HG03575 (cell line): Measurements from ENCODE around the gene CAMK1G.

Source experiments
- ATAC-seq: cut with Tn5 transposase; IDR thresholded peaks from one replicate; pipeline ENCODE4 v1.9.1; 2021; ENCODE audit not compliant: unreplicated experiment, insufficient number of reproducible peaks, low FRiP score; ENCODE audit errors: extremely low read depth

CAMK1G gene

DNA sequence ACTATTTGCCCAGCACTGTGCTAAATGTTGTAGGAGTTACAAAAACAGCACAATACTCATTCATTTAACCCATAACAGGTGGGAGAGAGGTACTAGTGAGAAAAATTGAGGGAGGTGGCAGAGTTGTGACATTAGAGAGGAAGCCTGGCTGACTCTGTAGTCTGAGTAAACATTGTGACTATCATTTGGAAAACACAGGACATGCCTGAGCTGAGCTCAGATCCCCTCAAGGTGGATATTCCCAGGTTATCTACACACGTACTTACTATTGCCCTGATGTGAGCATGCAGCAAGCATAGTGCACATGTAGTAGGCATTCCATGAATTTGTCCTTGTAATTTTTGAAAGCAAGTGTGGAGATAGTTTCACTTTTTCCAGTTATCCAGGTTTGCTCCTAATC, 10.9 kb downstream of the CAMK1G start:
- ATAC-seq: no peak

DNA sequence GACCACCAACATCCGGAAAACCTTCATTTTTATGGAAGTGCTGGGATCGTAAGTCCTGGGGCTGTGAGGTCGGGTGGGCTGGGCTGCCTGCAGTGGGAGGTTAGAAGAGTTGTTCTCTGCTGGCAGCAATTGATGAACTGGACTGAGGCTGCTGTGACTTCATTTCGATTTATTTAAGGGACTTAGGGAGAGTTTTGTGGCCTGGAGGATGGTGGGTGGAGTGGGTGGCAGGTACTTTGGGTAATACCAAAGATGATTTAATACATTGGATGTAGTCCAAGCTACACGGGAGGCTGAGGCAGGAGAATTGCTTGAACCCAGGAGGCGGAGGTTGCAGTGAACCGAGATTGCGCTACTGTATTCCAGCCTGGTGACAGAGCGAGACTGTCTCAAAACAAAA, 11.5 kb downstream of the CAMK1G start:
- ATAC-seq: no peak

DNA sequence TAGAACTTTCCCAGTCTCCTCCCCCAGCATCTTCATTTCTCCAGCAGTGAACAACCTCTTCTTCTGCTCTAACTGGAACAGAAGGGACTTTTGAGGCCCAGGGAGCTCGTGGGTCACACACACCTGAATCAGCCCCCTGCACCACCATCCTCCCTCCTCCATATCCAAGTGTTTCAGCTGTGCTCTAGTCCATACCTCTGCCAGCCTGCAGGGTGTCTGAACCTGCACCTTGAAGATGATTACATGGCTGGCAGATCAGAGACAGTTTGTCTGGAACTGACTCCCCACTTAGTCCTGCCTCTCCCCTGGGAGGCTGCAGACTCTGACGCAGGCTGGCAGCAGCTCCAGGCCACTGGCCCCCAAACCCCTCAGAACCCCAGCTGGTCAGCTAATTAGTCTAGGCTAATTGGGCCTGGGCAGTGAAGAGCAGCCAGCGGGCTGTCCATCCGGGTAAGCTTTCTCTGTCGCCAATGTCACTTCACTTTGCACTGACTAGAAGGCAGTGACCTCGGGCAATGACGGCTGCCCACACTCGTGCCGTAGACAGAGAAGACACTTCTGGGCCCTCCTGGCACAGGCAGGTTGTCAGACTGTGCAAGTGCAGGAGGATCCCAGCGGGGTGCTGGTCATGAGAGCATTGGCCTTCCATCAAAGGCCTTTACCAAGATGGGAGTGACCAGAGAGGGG, 12.2 kb downstream of the CAMK1G start:
- no peak for ATAC-seq

DNA sequence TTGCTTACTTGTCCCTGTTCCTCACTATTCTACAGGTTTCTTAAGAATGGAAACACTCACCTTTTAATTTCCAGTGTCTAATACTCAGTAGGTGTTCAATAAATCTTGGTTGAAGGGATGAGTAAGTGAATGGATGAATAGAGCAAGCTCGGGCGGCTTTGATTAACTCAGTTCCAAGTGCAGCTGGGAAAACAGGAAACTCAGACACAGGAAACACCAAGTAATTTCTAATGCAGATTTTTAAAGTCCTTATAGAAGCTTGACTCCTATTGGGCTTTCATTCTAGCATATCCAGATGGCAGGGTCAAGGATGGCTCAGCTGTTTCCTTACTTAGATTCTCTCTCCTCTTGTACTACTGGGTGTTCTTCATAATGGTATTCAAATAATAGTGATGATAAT, 14.0 kb downstream of the CAMK1G start:
- no peak for ATAC-seq

DNA sequence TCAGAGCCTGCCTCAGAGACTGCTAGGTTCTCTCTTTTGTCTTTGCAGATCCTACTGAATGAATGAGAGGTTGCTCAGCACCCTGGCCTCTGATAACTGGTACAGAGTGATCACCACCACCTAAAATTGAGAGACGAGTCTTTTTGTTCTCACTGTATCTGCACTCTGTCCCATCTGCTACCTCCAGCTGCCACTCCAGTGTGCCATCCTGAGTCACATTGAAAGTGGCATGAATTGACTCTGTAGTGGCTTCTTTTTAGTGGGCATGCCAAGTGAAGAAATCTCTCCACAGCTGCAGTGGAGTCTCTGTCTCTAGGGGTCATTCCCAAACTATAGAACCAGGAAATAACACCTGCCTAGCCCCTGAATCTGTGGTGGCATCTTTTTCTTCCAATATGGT, 14.7 kb downstream of the CAMK1G start:
- ATAC-seq: no peak

DNA sequence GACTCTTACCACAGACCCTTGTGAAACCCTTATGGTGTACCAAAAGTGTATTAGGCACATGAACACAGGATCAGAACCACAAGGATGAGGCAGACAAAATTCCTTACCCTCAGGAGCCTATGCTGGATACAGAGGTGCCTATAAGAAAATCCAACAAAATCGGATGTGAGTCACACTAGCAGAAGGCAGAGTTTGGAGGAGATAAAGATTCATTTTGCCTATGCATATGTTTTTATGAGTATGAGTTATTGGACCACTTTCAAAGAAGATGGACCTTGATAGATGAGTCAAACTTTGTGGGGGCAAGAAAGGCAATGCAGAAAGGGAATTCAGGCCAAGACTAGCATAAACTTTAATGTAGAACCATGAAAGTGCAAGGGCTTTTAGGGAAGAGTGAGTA, 17.0 kb downstream of the CAMK1G start:
- no peak for ATAC-seq

DNA sequence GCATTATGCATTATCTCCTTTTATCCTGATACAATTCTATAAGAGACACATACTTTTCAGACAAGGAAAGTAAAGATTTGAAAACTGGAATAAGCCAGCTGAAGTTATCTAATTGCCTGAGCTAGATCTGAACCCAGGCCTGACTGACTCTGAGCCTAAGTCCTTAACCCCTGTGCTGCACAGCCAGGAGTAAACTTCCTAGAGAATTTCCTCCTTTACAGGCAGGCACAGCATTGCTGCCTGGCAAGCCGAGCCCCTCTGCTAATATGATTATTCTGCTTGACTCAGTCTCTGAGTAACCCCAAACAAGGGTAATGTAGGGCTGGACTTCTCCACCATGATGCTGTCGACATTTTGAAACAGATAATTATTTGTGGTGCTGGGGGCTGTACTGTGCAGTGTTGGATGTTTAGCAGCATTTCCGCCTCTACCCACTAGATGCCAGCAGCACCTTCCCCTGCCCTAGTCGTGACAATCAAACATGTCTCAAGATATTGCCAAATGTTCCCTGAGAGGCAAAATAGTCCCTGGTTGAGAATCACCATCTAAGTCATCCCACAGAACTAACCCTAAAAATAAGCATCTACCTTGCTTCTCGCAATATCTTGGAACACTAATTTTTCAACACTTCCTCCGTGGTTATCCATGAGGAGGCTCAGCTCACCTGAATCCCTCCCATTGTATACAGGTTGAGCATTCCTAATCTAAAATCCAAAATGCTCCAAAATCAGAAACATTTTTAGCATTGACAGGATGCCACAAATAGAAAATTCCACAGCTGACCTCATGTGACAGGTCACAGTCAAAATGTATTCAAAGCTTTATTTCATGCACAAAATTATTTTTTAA, 18.5 kb downstream of the CAMK1G start:
- no peak for ATAC-seq

DNA sequence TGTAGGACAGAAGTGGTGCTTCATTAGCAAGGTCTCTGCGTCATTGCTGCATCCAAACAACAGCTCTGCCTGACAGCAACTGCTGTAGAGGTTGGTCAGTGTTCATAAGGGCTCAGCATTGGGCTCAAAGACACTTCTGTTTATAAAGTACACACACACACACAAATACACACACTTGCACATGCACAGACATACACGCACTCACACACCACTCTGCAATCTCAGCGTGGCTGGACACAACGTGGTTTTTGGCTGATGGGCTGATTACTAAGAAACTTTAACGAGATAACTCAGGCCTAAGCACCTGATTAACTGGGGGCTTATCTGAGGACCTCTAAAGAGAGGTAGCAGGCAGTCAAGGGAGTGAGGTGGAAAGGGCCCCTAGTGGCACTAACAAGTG, 20.4 kb downstream of the CAMK1G start:
- ATAC-seq: no peak

DNA sequence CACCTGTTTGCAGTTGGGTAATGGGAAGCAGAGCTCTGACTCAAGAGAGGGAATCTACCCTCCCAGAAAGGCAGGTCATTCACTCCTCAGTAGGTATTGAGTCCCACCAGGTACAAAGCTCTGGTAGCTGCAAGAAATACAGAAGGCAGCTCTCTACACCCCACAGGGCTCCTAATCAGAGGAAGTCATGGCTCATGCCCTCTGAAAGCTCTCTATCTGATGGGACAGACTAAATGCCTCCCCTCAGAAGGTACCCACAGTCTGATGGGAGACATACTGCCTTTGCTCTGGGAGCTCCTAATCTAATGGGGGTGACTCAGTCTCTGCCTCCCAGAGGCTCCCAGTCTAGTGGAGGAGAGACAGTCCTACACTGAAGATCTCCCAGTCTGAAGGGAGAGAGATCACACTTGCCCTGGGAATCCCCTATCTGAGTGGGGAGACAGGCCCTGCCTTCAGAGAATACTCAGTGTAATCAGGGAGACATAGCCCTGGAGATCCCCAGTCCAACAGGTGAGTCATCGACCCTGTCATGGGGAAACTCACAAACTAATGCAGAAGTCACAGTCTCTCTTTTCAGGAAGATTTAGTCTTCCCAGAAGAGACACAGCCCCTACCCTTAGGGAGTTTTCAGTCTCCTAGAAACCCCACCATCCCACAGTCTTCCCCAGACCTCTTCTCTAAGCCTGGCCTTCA, 23.7 kb downstream of the CAMK1G start:
- ATAC-seq: peak; percentile 82

DNA sequence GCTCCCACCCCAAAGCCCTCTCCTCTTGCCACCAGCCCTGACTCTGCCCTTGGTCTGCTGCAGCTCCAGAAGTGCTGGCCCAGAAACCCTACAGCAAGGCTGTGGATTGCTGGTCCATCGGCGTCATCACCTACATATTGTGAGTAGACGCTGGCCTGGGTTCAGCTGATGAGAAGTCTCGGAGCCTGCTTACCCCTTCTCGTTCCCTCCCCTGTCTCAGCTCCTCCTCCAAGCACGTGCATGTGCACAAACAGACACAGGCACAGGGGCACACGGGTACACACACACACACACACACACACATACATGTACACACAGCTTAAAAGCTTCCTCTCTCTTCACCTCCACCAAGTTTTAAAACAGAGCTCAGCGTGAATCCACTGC, 24.3 kb downstream of the CAMK1G start:
- ATAC-seq: no peak

DNA sequence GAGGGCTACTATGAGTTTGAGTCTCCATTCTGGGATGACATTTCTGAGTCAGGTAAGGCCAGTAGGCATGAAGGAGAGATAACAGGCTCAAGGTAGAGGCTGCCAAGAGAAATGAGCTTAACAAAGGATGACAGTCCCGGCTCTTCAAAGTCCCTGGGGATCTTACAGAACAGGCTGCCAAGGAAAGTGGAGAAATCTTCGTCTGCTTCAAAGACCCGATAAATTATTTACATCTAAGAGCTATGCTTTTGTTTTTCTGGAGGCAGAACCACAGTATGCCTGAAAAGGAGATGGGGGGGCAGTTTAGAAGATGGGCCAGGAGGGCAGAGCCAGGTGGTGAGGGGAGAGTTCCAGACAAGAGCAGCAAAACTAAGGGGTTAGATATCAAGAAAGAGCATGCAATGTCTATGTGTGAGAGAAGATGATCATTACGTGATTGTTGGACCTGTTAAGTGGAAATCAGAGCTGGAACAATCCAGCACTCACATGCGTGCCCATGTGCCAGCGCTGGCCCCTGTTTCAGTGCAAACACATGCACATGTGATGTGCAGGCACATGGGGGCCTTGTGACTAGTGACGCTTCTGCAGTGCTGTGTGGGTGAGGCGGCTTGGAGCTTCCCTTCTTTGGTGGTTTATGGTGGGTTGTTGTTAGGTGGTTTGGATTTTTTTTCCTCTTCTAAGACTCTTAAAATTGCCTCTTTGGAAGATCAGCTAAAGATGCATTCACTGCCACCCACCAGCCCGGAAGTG, 25.7 kb downstream of the CAMK1G start:
- ATAC-seq: no peak

DNA sequence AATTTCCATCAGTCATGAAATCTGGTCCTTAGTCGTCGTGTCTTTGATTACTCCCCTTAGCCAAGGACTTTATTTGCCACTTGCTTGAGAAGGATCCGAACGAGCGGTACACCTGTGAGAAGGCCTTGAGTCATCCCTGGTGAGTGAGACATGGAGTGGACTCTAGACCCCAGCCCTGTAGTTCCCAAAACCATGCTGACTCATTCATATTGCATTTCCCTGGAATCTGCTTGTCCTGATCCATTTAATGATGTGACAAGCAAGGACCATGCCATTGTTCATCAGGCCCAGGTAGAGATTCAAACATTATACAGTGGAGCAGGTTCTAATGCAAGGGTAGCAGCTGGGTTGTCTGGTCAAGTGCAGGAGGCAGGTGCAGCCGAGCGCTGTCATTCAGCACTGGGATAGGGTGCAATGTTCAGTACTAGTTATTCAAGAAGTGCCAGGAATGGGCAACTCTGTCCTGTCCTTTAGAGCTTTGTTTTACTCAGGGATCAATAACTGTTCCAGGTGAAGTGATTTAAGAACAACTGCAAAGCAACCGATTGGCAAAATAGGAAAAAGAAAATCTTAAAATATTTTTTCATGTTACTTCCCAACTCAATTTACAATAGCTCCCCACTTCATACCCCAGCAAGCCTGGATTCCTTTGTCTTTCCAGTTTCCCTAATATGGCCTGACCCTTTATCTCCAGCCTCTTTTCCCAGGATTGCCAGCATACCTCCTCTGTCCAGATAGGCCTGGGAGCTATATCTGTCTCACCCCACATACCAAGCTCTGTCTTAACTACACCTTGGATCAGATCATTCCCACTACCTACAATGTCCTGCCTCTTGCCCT, 26.5 kb downstream of the CAMK1G start:
- no peak for ATAC-seq

DNA sequence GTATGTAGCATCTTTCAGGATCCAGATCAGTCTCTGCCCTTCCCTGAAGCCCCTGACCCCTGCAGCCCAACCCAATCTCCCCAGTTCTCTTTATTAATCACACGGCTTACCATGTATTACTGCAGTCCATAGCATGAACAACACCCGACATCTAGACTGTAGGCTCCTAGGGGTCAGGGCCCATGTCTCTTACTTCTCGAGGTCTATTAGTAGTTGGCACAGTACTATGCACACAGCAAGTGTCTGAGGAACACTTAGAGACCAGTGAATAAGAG, 27.1 kb downstream of the CAMK1G start:
- ATAC-seq: no peak

DNA sequence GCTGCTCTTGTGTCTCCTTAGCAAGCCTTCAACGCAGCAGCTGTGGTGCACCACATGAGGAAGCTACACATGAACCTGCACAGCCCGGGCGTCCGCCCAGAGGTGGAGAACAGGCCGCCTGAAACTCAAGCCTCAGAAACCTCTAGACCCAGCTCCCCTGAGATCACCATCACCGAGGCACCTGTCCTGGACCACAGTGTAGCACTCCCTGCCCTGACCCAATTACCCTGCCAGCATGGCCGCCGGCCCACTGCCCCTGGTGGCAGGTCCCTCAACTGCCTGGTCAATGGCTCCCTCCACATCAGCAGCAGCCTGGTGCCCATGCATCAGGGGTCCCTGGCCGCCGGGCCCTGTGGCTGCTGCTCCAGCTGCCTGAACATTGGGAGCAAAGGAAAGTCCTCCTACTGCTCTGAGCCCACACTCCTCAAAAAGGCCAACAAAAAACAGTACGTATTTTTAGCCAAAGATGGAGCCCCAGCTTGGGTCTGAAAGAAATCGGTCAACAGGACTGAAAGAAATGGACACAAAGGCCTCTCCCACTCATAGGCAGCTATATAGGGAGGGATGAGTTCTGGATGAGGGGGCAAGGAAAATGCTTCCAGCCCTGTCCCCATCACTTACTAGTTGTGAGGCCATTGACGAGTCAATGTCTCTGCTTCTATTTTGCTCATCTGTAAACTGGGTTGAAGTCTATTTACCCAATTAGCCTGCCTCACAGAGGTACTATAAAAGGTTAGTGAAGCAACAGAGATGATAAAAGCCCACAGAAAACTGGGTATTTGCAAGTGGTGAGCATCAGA, 28.5 kb downstream of the CAMK1G start:
- ATAC-seq: no peak

DNA sequence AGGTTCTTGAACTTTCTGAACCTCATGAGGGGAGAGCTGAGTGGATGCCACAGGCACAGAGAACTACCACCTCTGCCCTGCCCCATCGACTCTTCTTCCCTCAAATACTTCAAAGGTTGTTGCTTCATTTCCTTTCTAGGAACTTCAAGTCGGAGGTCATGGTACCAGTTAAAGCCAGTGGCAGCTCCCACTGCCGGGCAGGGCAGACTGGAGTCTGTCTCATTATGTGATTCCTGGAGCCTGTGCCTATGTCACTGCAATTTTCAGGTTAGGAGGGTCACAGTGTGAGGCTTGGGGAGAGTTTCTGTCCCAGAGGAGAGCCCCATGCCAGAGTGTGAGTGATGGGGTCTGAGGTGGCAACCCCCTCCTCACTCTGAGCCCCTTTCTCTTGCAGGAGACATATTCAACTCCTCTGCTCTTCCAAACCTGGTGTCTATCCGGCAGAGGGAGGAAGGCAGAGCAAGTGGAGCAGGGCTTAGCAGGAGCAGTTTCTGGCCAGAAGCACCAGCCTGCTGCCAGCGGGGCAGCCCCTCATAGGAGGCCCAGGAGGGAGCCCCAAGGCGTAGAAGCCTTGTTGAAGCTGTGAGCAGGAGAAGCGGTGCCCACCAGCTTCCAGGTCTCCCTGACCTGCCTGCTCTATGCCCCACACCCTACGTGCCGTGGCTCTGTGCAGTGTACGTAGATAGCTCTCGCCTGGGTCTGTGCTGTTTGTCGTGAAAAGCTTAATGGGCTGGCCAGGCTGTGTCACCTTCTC, 29.3 kb downstream of the CAMK1G start:
- no peak for ATAC-seq

DNA sequence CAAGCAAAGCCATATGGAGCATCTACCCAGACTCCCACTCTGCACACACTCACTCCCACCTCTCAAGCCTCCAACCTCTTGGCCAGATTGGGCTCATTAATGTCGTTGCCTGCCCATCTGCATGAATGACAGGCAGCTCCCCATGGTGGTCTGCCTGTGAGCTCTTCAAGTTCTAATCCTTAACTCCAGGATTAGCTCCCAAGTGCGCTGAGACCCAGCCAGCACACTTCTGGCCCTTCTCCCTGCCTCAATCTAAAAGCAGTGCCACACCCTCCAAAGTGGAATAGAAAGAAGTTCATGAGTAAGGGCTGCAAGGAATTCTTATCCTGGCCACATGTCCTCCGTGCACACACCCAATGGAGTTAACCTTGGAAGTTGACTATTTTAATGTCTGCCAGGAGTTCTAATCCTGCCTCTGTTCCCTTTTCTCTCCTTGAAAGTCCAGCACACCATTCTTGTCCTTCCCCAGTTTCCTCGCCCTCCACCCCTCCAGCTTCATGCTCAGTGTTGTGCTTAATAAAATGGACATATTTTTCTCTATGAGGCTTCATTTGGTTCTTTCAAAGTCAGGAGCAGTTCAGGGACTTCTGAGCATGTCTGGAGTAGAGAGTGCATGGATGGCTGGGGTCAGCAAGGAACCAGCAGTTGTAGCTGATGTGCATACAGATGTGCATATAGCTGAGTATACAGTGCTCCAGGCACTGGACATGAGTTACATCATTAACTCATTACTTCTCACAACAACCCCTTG, 30.1 kb downstream of the CAMK1G start:
- ATAC-seq: no peak

DNA sequence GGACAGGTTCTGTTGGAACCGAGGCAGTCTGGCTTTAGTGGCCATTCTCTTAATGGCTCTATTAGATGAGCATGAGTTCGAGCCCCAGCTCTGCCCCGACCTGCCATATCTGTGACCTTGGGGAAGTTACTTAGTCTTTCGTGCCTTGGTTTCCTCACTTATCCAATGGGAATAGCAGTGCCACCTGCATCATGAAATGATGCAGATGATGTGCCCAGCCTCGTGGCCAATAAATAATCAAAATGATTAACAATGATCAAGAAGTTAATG, 30.6 kb downstream of the CAMK1G start:
- no peak for ATAC-seq
